Hepatocyte (in vitro differentiated cells): Measurements from ENCODE around the gene RASAL2.

Experiments
- EZH2 ChIP-seq: fragments of 200-600 bp; sonication (generic); IDR thresholded peaks from 2 replicates; pipeline ENCODE4 v1.6.1; 2016; ENCODE audit warnings: antibody characterized with exemption, mild to moderate bottlenecking, borderline replicate concordance
- EZH2phosphoT487 ChIP-seq: fragments of 200-600 bp; sonication (generic); IDR thresholded peaks from one replicate; pipeline ENCODE4 v1.6.1; 2018; ENCODE audit warnings: antibody characterized with exemption, mild to moderate bottlenecking, low read depth, moderate library complexity; ENCODE audit not compliant: unreplicated experiment, severe bottlenecking
- TF ChIP-seq, protein P1 (sequence below): fragments of 200-600 bp; sonication (generic); IDR thresholded peaks from 2 replicates; pipeline ENCODE4 v1.5.1; 2016; ENCODE audit warnings: antibody characterized with exemption, mild to moderate bottlenecking; ENCODE audit not compliant: poor library complexity

DNA sequence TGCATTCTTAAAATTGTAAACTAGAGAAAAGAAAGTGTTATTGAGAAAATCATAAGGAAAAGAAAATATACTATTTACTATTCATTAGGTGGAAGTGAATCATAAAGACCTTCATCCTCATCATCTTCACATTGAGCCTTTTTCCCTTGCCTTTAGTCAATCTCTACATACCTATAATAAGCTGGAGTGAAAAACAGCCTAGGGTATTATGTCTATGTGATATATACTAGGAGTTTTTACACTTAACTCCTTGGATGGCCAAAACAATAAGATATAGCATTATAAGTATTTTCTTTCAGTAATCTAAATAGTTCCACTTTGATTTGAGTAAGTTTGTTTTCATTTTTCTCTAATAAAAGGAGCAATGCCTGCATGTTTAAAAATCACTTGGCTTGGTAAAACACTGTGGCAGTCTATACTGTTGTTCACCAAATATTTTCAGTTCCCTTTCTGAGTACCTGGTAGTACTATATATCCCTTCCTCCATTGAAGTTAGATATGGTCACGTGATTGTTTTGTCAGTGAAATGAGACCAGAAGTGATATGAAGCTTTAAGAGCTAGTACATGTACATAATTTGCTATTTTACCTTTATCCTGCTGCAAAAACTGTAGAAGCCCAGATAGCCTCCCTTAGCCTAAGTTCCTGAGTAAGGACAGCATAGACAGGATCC is 324.5 kb downstream of the RASAL2 start:
- TF ChIP-seq, protein P1, sequence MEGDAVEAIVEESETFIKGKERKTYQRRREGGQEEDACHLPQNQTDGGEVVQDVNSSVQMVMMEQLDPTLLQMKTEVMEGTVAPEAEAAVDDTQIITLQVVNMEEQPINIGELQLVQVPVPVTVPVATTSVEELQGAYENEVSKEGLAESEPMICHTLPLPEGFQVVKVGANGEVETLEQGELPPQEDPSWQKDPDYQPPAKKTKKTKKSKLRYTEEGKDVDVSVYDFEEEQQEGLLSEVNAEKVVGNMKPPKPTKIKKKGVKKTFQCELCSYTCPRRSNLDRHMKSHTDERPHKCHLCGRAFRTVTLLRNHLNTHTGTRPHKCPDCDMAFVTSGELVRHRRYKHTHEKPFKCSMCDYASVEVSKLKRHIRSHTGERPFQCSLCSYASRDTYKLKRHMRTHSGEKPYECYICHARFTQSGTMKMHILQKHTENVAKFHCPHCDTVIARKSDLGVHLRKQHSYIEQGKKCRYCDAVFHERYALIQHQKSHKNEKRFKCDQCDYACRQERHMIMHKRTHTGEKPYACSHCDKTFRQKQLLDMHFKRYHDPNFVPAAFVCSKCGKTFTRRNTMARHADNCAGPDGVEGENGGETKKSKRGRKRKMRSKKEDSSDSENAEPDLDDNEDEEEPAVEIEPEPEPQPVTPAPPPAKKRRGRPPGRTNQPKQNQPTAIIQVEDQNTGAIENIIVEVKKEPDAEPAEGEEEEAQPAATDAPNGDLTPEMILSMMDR: no peak
- TF ChIP-seq EZH2 (no peak), EZH2phosphoT487 (no peak)
